COLO668 (cell line): ENCODE data around the gene RBSN.
"Not testable (repeated sequence)": the region's sequence is repeated elsewhere in the genome, so short reads cannot be mapped to it uniquely, and the experiment has no call there.

Experiments
- DNase-seq: peaks from one replicate; lab custom pipeline; 2025; ENCODE audit not compliant: unreplicated experiment; lab: John Stamatoyannopoulos, UW

RBSN gene

DNA sequence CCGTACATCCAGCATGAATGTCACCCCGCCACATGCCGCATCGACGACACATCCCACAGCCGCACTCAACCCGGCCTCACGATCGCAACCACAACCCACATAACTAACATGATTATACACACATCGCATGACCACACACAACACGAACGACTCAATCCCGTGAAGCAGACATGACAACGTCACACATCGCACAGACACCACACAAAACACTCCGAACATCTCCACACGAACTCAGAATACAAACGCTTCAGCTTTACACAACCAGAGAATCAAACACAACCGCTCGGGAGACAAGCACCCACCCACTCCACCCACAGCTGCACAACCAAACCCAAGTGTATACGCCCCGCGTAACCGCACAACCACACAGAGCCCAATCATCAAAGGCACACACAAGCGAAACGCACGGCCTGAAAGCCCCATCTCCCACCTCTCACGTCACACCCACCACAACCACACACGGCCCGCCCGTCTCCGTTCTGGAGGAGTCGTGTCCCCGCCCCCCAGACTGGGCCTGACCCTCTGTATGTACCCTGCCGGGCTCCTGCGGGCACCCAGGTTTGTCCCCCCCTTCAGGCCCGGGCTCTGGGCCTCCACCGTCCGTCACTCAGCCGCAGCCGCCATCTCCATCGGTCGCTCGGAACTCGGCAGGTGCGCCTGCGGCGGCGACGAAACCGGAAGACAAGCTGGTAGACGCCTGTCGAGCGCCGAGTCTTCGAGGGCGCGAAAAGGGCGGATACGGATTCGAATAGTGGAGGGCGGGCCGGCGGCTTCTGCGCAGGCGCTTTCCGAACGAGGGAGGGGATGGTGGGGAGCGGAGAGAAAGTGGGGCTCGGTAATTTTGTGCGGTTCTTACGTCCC lies at the start of gene RBSN:
Gene RBSN, minus strand, starts transcription at position 646 of the 861 bp plus-strand sequence. CDS start 3,028 bp downstream, outside the sequence.
- peak; percentile 92 for DNase-seq

DNA sequence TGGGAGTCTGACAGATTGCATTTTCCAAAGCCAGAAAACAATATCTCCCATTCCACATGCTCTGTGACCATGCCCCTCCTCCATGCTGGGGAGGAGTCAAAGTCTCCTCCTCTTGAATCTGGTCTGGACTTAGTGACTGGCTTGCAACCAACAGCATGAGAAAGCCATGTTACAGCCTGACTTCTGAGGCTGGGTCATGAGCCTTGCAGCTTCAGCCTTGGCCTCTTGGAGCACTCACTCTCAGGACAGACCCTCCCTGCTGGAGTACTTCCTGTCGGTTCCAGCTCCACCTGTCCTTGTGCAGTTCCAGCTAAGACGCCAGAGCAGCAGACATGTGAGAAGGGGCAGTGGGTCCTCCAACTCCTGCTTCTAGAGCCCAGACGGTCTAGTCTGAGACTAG lies 49.7 kb upstream of the RBSN start:
- no peak for DNase-seq

- not testable (repeated sequence) for DNase-seq
These were observed 37.9 kb upstream of the RBSN start for GRCh38 chr3:15136885-15137284.

- DNase-seq = not testable (repeated sequence)
These were observed 36.0 kb upstream of the RBSN start for GRCh38 chr3:15134968-15135367.

GRCh38 chr3:15128403-15128802 lies 29.5 kb upstream of the RBSN start:
- not testable (repeated sequence) for DNase-seq

- DNase-seq = not testable (repeated sequence)
These were observed 28.0 kb upstream of the RBSN start for GRCh38 chr3:15126975-15127374.

- no peak for DNase-seq
These were observed 23.4 kb upstream of the RBSN start for GRCh38 chr3:15122398-15122797.

DNA sequence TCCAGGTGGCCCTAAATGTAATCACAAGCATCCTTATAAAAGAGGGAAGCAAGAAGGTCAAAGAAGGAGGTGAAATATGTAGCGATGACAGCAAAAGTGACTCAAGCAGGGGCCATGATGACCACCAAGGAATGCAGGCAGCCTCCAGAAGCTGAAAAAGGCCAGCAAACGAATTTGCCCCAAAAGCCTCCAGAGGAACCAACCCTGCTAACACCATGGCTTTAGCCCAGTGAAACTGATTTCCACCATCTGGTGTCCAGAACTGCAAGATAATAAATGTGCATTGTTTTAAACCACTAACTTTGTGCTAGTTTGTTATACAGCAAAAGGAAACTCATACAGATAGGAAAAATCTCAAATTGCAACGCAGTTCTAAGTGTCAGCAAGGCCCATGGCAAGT lies 23.0 kb upstream of the RBSN start:
- DNase-seq = no peak

- DNase-seq = peak; percentile 27
These were observed 22.0 kb upstream of the RBSN start for GRCh38 chr3:15120986-15121385.

GRCh38 chr3:15117011-15117410 lies 18.1 kb upstream of the RBSN start:
- DNase-seq = no peak

GRCh38 chr3:15116032-15116669 lies 17.2 kb upstream of the RBSN start:
- no peak for DNase-seq

DNA sequence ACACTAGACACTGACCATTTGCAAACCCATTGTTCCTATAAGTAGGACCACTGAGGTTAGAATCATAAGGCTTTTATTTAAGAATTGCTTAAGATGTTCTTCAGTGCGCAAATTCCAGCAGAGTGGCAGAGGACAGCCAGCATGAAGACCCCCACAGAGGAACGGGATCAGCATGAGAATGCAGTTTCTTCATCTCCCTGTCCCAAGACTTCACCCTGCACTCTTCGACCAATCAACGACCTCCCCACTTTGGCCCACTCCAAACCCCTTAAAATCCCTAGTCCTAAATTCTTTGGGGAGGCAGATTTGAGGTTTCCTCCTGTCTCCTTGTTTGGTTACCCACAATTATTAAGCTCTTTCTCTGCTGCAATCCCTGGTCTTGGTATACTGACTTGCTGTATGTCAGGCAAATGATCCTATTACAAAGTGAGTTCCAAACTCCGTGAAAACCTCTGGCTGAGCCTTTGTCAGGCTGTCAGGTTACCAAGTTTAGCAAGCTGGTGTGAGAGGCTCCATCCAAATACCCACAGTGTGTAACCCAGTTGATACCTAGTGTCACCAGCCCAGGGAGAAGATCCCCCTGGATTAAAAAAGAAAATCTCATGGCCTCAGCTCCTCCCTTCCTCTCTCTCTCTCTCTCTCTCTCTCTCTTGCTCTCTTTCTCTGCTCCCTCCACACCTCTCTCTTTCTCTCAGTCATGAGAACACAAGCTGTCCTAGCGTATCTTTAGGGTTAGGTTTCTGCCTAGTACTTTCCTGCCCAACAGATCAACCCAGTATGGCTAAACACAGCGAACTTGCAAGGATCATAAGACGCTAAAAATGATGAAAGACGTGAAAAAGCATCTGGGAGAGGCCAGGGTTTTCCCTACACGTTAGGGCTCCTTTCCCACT lies 15.8 kb upstream of the RBSN start:
- DNase-seq = no peak

DNA sequence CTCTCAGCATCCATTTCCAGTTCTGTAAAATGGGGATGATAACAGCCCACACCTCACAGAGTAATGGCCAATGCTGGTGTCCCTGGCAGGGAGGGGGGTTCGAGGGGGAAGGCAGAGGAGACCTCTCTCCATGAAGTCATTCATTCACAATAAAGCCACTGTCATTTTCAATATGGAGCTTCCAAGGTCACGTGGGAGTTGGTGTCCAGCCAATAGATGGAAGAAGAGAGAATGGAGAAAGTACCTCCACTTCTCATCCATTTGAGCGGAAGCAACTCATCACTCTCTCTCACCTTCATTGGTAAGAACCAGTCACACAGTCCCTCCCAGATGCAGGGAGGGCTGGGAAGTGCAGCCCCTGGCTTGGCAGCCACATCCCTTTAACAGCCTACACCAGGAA lies 14.9 kb upstream of the RBSN start:
- no peak for DNase-seq

DNA sequence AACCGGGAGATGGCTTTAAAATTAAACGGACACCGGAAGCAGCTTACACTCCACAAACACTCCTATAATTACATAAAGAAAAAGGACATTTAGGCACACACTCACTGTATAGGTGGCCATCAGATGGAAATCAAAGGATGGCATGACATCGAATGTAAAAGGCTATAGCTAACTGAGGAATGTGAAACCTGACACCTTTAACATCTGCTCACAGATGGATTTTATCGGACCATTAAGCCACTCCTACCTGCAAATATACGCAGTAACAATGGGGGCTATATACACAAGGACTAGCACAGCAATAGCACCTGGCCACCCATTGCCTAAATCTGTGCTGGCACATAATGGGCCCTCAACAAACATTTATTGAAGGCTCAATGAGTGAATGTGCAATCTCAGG lies 14.5 kb upstream of the RBSN start:
- DNase-seq = peak; percentile 43

DNA sequence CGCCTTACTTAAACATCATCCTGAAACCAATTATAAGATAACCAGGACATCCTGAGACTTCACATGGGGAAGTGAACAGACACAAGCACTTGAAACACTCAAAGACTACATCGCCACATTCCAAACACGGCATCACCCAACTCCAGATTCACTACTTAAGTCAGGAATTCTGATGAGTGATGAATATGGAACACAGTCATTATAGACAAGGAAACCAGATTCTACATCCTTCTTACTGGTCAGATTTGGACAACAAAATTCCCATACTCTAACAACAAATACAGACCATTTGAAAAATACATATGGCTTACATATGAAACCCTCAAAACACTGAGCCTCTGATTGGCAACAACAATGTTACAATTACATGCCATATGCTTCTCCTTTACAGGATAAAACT lies 13.1 kb upstream of the RBSN start:
- no peak for DNase-seq

DNA sequence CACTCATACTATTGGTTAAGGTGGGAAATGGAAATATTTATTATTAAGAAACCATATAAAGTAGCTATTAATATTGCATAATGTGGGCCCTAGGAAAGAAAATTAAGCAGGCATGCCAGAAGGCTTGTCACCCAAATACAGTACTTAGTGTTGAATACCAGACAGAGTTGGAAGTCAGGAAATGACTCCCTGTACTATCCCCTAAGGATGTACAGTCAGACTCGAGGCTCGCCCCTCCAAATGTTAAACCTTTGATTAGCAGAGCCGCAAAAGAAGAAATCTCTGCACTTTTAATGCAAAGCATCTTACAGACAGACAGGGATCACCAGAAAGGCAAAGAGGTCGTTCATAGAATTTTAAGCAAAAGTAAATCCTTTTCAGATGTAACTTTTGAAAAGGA lies 11.3 kb upstream of the RBSN start:
- DNase-seq = no peak

GRCh38 chr3:15108869-15109268 lies 9.9 kb upstream of the RBSN start:
- DNase-seq = no peak

GRCh38 chr3:15108082-15108545 lies 9.2 kb upstream of the RBSN start:
- peak; percentile 69 for DNase-seq

DNA sequence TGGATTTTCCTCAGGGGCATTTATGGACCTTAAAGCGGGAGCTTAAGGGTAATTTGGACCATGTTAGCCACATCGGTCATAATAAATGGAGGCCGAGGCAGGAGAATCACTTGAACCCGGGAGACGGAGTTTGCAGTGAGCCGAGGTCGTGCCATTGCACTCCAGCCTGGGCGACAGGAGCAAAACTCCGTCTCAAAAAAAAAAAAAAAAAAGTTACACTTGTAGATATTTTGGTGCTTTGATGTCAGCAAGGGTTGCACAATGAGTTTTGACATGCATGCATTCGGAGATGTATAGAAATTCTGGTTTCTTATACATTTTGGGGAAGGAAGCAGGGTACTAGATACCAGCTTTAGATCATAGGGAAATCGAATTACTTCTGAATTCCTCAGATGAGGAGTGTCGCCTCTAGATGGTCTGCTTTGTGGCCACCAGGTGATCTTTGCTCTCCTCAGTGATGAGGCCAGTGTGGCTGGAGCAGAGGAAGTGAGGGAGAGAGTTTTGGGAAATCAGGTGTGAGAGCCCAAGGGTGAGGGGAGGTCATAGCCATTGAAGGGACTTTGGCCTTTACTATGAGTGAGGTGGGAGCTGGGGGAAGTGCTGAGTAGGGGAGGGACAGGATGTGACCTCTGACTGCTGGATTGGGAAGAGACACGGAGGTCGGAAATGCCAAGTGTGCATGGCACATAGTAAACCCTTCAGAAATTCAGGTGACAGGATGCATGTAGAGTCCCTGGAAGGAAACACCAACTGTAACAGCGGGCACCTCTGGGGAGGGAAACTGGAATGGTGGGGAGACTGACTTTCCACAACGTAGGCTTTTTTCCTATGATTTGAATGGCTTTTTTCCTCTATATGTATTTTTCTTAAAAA lies 8.4 kb upstream of the RBSN start:
- no peak for DNase-seq

GRCh38 chr3:15102836-15103235 lies 3.9 kb upstream of the RBSN start:
- DNase-seq = no peak
